GM21619 (cell line): ENCODE measurements around the gene NAPA.

Experiments used
- ATAC-seq: cut with Tn5 transposase; IDR thresholded peaks from one replicate; pipeline ENCODE4 v1.9.1; 2021; ENCODE audit not compliant: unreplicated experiment

The NAPA gene

GRCh38 chr19:47464675-47465419, 50.0 kb downstream of the NAPA start:
- no peak for ATAC-seq

DNA sequence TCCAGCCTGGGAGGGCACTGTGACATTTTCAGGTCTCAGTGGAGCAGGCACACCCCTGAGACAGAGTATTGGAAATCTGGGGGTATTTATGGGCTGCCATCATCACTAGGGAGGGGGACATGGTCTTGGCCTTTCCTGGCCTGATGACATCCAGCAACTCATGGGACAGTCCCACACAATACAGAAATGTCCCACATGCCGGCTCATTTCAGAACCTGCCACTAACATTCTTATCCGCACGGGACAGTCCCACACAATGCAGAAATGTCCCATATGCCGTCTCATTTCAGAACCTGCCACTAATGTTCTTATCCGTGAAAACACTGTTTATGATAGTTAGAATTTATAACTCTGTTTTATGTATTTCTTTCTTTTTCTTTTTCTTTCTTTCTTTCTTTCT, 53.0 kb downstream of the NAPA start:
- no peak for ATAC-seq

- ATAC-seq: no peak
Measured at GRCh38 chr19:47459477-47459876, 55.4 kb downstream of the NAPA start.

DNA sequence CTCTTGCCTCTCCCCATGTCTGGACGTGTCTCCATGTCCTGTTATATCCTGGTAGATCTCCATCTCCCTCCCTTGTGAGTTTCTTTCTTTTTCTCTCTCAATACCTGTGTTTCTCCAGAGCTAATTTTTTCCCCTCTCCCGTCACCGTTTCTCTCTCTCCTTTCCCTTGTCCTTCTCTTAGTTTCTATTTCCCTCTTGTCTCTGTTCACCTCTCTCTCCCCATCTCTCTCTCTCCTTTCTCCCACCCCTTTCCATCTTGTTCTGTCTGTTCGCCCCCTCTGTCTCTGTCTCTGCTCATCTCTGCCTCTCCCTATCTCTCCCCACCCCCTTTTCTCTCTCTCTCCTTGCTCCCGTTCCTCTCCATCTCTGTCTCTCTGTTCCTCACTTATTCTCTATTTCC, 56.2 kb downstream of the NAPA start:
- ATAC-seq: no peak

GRCh38 chr19:47456721-47457474, 58.0 kb downstream of the NAPA start:
- no peak for ATAC-seq

DNA sequence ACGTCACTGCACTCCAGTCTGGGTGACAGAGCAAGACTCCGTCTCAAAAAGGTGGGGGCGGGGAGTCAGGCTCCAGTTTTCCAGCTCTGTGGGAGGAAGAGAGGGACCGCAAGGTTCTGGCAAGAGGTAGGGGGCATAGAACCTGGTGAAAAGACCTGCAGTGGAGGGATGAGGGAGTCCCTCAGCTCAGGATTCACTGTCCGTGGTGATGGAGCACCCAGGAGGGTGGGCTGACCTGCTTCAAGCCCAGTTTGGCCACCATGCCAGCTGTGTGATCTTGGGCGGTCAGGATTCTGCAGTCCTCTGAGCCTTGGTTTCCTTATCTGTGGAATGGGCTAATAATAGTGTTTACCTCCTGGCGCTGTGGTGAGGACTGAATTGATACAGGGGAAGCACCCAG, 64.4 kb downstream of the NAPA start:
- no peak for ATAC-seq

- ATAC-seq: no peak
Measured at GRCh38 chr19:47448360-47448727, 66.5 kb downstream of the NAPA start.

GRCh38 chr19:47447470-47448359, 67.1 kb downstream of the NAPA start:
- no peak for ATAC-seq

DNA sequence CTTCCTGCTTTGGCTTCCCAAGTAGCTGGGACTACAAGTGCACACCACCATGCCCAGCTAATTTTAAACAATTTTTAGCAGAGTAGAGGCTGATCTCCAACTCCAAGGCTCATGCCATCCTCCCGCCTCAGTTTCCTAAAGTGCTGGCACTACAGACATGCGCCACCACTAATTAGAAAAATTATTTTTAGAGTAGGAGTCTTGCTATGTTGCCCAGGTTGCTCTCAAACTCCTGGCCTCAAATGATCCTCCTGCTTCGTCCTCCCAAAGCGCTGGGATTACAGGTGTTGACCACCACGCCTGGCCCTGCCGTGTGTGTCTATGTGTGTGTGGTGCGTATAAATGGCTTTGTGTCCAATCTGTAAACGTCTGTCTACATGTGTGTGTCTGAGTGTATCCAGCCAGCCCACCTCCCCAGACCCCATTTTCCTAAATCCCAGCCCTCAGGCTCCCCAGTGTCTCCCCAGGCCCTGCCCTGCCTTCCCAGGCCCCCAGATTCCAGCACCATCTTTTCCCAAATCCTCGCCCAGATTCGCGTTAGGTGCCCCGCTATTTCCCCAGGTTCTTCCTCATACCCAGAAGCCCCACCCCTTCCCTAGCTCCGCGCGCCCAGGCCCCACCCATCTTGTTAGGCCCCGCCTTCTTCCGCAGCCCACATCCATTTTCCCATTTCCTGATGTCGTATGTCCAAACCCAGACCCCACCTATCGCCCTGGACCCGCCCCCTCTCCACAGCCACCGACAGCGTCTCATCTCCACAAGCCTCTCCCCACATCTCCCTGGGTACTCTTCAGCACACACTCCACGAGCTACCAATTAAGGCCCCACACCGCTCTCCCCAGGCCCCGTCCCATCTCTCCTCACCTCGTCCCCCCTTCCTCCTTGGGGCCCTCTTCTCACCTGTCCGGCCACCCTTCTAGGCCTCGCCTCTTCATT, 68.1 kb downstream of the NAPA start:
- ATAC-seq: no peak

GRCh38 chr19:47445937-47446402, 68.9 kb downstream of the NAPA start:
- ATAC-seq: no peak

DNA sequence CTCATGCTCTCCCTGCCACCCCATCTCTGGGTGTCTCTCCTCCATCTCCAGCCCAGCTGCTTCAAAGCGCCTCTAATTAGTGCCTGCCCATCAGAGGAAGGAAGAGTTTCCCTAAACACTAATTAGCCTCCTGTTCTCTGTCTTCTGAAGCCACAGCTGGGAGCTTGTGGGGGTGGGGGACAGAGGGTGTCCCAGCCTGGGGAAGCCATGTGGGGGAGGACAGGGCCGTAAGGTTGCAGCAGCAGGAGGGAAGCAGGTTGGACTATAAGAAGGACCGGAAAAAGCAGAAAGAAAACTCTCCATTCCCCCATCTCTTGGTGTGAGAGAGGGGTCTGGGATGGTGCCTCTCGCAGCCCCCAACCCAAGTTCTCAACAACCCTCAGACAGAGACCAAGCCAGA, 69.3 kb downstream of the NAPA start:
- no peak for ATAC-seq

GRCh38 chr19:47444388-47444821, 70.5 kb downstream of the NAPA start:
- ATAC-seq: no peak

GRCh38 chr19:47443331-47443730, 71.5 kb downstream of the NAPA start:
- no peak for ATAC-seq

GRCh38 chr19:47438793-47439220, 76.1 kb downstream of the NAPA start:
- no peak for ATAC-seq
